Measurements from ENCODE around the gene MASP2. TPM values are rescaled to one million over a fixed set of nuclear protein-coding genes. Genes with fewer than 3 reads are reported as not detected.

The MASP2 gene
- total RNA-seq, 2 donors from 2014 or later: 0.43 TPM; not detected in 1

DNA sequence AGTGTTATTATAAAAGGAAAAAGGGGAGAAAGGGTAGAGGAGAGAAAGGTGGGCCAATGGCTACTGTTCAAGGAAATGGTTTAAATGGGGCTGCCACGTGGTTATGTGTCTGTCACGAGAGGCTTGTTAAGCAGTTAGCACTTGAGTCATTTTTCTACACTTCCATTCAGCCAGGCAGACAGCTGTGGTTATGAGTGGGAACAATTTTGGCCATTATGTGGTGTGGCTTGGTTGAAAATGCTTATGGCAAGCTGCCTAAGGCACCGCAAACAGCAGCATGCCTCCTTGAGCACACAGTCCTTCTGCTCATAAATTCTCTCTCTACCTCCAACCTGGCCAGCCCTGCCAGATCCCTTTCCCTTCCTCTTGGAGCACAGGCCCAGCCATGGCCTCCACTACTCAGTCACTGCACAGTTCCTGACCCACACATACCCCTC is 15.9 kb upstream of the MASP2 start:
- ATAC-seq (replicated peaks): peak; percentile 43
- Mint-ChIP-seq H3K9me3 (no peaks in the 10 kb centered on the region), H3K36me3 (ENCODE audit: low read depth) (peaks cover 65% of the 10 kb centered on the region), H3K27ac (no peak overlapping the region), H3K27me3 (no peaks in the 10 kb centered on the region), H3K4me1 (peaks cover 21% of the 10 kb centered on the region), H3K4me3 (peak overlapping the region; percentile 93)

GRCh38 chr1:11061652-11062365 is 14.8 kb upstream of the MASP2 start:
- Mint-ChIP-seq H3K9me3 (no peaks in the 10 kb centered on the region), H3K27ac (peak overlapping the region; percentile 28), H3K4me1 (peaks cover 21% of the 10 kb centered on the region), H3K36me3 (ENCODE audit: low read depth) (peaks cover 65% of the 10 kb centered on the region), H3K27me3 (no peaks in the 10 kb centered on the region), H3K4me3 (peak overlapping the region; percentile 93)
- ATAC-seq (replicated peaks): no peak

- ATAC-seq (replicated peaks): peak; percentile 96
- peak within 1 kb of the TSS; percentile 94 for H3K27ac Mint-ChIP-seq
- H3K4me1 Mint-ChIP-seq: peaks cover 21% of the 10 kb centered on the region
- no peaks in the 10 kb centered on the region for H3K27me3 Mint-ChIP-seq
- H3K36me3 Mint-ChIP-seq (ENCODE audit: low read depth): peaks cover 64% of the 10 kb centered on the region
- H3K9me3 Mint-ChIP-seq: no peaks in the 10 kb centered on the region
- peak within 1 kb of the TSS; percentile 94 for H3K4me3 Mint-ChIP-seq
Observed at GRCh38 chr1:11059968-11060830, 13.2 kb upstream of the MASP2 start, which contains the start of gene SRM. Gene SRM, minus strand, starts transcription at chr1:11060018. Its CDS starts 75 bp downstream, at chr1:11059943.

- peaks cover 21% of the 10 kb centered on the region for H3K4me1 Mint-ChIP-seq
- no peaks in the 10 kb centered on the region for H3K27me3 Mint-ChIP-seq
- peak; percentile 15 for ATAC-seq (replicated peaks)
- H3K9me3 Mint-ChIP-seq: no peaks in the 10 kb centered on the region
- peak overlapping the region; percentile 94 for H3K27ac Mint-ChIP-seq
- peaks cover 62% of the 10 kb centered on the region for H3K36me3 Mint-ChIP-seq (ENCODE audit: low read depth)
- H3K4me3 Mint-ChIP-seq: peak overlapping the region; percentile 94
Observed at GRCh38 chr1:11059155-11059967, 12.3 kb upstream of the MASP2 start.

GRCh38 chr1:11058595-11059154 is 11.6 kb upstream of the MASP2 start:
- H3K4me1 Mint-ChIP-seq: peaks cover 21% of the 10 kb centered on the region
- no peak for ATAC-seq (replicated peaks)

DNA sequence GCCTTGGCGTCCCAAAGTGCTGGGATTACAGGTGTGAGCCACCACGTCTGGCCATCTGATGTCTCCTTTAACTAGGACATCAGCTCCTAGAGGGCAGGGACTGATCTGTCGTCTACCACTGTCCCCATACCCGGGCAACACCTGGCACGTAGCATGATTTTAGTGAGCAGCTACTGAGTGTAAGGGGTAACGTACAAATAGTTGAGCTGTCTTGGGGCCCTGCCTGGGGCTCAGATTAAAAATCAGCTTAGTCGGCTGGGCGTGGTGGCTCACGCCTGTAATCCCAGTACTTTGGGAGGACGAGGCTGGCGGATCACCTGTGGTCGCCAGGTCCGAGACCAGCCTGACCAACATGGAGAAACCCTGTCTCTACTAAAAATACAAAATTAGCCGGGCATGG is 11.0 kb upstream of the MASP2 start:
- no peak for ATAC-seq (replicated peaks)

More at GRCh38 chr1:11058595-11059154, 11.6 kb upstream of the MASP2 start:
- H3K4me3 Mint-ChIP-seq: peak overlapping the region; percentile 94
- no peaks in the 10 kb centered on the region for H3K9me3 Mint-ChIP-seq
- H3K36me3 Mint-ChIP-seq (ENCODE audit: low read depth): peaks cover 61% of the 10 kb centered on the region
- peak overlapping the region; percentile 94 for H3K27ac Mint-ChIP-seq
- no peaks in the 10 kb centered on the region for H3K27me3 Mint-ChIP-seq

DNA sequence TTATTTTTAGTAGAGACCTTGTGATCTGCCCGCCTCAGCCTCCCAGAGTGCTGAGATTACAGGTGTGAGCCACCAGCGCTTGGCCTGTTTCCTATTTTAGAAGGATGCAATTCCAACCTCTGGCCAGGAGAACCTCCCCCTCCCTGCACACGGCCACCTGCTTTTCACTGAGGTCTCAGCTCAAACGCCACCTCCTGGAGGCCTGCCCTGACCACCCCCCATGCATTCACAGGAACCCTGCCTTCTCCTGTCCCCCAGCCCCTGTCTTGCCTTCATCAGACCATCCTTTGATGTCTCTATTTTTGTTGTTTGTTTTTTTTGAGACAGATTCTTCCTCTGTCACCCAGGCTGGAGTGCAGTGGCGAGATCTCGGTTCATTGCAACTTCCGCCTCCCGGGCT is 10.4 kb upstream of the MASP2 start:
- Mint-ChIP-seq H3K27ac (no peak overlapping the region), H3K4me3 (no peak overlapping the region), H3K4me1 (peaks cover 12% of the 10 kb centered on the region), H3K36me3 (ENCODE audit: low read depth) (peaks cover 50% of the 10 kb centered on the region), H3K9me3 (no peaks in the 10 kb centered on the region), H3K27me3 (no peaks in the 10 kb centered on the region)
- ATAC-seq (replicated peaks): no peak

More for the DNA sequence above, 11.0 kb upstream of the MASP2 start:
- H3K27me3 Mint-ChIP-seq: no peaks in the 10 kb centered on the region
- peaks cover 17% of the 10 kb centered on the region for H3K4me1 Mint-ChIP-seq
- H3K36me3 Mint-ChIP-seq (ENCODE audit: low read depth): peaks cover 54% of the 10 kb centered on the region
- peak overlapping the region; percentile 94 for H3K4me3 Mint-ChIP-seq
- H3K9me3 Mint-ChIP-seq: no peaks in the 10 kb centered on the region
- H3K27ac Mint-ChIP-seq: no peak overlapping the region

- no peak for ATAC-seq (replicated peaks)
- H3K9me3 Mint-ChIP-seq: no peaks in the 10 kb centered on the region
- H3K4me1 Mint-ChIP-seq: peaks cover 7% of the 10 kb centered on the region
- no peak overlapping the region for H3K4me3 Mint-ChIP-seq
- H3K27me3 Mint-ChIP-seq: no peaks in the 10 kb centered on the region
- no peak overlapping the region for H3K27ac Mint-ChIP-seq
- H3K36me3 Mint-ChIP-seq (ENCODE audit: low read depth): peaks cover 50% of the 10 kb centered on the region
Observed at GRCh38 chr1:11056504-11056903, 9.5 kb upstream of the MASP2 start.

DNA sequence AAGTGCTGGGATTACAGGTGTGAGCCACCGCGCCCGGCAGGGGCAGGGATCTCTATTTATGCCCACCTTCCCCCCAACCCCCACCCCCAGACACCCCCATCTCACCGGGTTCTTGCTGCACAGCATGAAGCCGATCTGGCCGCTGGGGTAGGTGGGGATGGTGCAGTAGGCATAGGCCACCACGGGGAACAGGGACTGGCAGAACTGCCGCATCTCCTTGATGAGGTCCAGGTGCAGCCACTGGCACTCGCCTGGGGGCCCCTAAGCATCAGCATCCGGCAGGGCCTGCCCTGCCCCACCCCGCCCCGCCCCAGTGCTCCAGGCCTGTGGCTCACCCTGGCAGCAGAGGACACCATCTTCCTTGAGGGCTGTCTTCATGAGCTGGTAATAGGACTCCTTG is 8.6 kb upstream of the MASP2 start:
- Mint-ChIP-seq H3K4me1 (peaks cover 3% of the 10 kb centered on the region), H3K27me3 (no peaks in the 10 kb centered on the region)
- ATAC-seq (replicated peaks): no peak

GRCh38 chr1:11054666-11055065 is 7.6 kb upstream of the MASP2 start:
- peaks cover 50% of the 10 kb centered on the region for H3K36me3 Mint-ChIP-seq (ENCODE audit: low read depth)
- no peaks in the 10 kb centered on the region for H3K27me3 Mint-ChIP-seq
- no peak overlapping the region for H3K27ac Mint-ChIP-seq
- H3K4me1 Mint-ChIP-seq: no peaks in the 10 kb centered on the region
- H3K4me3 Mint-ChIP-seq: no peak overlapping the region
- ATAC-seq (replicated peaks): no peak
- H3K9me3 Mint-ChIP-seq: no peaks in the 10 kb centered on the region

More for the DNA sequence above, 8.6 kb upstream of the MASP2 start:
- Mint-ChIP-seq H3K27ac (no peak overlapping the region), H3K36me3 (ENCODE audit: low read depth) (peaks cover 50% of the 10 kb centered on the region), H3K4me3 (no peak overlapping the region), H3K9me3 (no peaks in the 10 kb centered on the region)

DNA sequence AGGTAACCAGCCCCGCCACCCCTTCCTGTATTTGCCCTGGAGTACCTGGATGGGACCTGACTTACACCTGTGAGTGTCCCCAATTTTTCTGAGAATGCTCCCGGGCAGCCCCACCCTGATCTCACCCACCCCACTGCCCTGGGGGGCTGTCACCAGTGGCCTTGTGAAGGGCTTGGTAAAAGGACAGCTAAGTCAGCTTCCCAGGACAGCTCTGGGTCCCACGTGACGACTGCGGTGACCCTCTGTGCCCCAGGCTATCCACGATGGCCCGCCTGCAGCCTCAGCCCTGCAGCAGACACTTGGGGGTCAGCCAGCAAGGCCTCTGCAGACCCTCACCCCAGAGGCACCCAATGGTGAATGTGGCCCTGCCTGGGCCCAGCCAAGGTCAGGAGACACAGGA is 7.1 kb upstream of the MASP2 start:
- Mint-ChIP-seq H3K36me3 (ENCODE audit: low read depth) (peaks cover 47% of the 10 kb centered on the region), H3K4me1 (no peaks in the 10 kb centered on the region), H3K27ac (no peak overlapping the region), H3K4me3 (no peak overlapping the region), H3K9me3 (no peaks in the 10 kb centered on the region), H3K27me3 (no peaks in the 10 kb centered on the region)
- ATAC-seq (replicated peaks): no peak

DNA sequence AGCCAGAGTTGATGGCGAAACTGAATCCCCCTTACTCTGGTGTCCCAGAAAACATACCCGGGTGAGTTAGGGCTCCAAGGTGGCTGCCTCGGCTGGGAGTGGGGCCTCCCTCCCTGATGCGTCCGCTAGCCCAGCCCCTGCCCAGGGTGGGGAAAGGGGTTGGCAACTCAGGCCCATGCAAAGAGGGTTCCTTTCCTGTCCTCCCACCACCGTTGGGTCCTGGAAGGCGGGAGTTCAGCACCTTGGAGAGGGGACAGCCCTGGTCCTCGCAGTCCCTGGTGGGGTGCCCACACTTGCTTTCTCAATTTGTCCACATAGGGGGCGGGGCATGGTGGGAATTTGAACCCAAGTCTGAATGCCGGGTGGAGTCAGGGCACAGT is 6.7 kb upstream of the MASP2 start:
- Mint-ChIP-seq H3K4me1 (no peaks in the 10 kb centered on the region), H3K27me3 (no peaks in the 10 kb centered on the region), H3K4me3 (no peak overlapping the region), H3K27ac (no peak overlapping the region), H3K9me3 (no peaks in the 10 kb centered on the region), H3K36me3 (ENCODE audit: low read depth) (peaks cover 43% of the 10 kb centered on the region)
- no peak for ATAC-seq (replicated peaks)

DNA sequence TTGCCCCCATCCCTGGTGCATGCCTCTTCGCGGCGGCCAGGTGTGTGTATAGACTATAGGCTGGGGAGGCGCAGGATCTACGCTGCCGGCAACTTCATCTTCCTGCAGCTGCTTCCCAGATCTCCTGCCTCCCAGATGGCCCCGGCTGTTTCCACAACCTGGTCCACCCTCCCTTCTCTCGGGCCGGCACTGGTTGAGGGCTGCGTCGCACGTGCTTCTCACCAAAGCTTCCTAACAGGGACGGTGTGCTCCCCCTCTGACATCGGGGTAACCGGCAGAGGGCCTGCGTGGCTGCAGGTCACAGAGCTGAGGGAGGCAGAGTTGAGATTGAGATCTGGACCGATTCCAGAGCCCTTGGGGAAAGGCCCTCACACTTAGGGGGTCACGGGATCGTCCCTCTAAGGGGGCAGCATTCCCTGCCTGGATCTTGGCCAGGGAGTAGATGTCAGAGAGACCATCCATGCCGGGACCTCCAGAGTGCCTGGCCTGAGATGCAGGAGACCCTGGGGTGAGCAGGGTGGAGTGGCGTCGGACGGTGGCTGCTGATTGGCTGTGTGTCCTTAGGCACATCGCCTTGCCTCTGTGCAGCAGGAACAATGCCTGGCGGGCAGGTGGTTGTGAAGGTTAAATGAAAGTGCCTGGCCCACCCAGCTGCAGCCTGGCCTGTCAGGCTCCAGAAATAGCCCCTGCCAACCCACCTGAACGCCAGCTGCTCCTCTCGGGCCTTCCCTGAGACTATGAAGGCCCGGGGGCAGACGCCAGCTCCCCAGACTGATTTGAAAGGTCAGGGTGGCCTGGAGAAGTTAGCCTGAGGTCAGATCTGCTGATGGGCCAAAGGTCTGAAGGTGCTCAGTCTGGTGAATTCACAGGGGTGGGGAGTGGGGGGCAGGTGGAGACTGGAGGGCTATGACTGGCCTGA is 6.1 kb upstream of the MASP2 start:
- no peaks in the 10 kb centered on the region for H3K9me3 Mint-ChIP-seq
- H3K36me3 Mint-ChIP-seq (ENCODE audit: low read depth): peaks cover 37% of the 10 kb centered on the region
- ATAC-seq (replicated peaks): peak; percentile 6
- H3K4me3 Mint-ChIP-seq: no peak overlapping the region
- H3K27ac Mint-ChIP-seq: no peak overlapping the region
- no peaks in the 10 kb centered on the region for H3K27me3 Mint-ChIP-seq
- H3K4me1 Mint-ChIP-seq: no peaks in the 10 kb centered on the region

Data from activated T-helper 17 cell treated with anti-CD3 and anti-CD28 coated beads, Interleukin-2, amount 50 U/mL, for 72 hours (primary cell).